Measurements from ENCODE around the gene PAQR3.

PAQR3 gene

DNA sequence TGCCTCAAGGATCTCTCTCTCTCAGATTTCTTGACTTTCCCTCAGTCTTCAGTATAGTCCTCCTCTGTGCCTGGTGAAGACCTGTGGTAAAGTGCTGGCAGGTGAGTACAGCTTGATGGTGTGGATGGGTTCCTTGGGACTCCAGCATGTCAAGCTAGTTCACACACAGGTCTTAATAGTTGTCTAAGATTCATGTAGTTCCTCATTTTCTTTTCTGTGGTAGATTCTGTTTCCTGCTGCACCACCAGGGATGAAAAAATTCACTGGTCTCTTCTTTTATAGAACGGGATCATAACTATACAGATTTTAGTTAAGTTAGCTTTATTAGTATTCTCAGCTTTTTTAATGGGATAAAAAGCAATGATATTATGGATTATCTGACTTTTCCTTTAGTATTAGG lies 32.5 kb upstream of the PAQR3 start:
- no peak for TF ChIP-seq ZNF214 (tag by site-specific recombination; IDR thresholded peaks at IDR 0.05; ENCODE audit: borderline replicate concordance)
- TF ChIP-seq TRIM28 (IDR thresholded peaks at IDR 0.05; ENCODE audit: borderline replicate concordance, low read length): no peak
- TF ChIP-seq ZNF521 (tag by site-specific recombination; IDR thresholded peaks at IDR 0.05): no peak
- TF ChIP-seq ZSCAN23 (tag by site-specific recombination; IDR thresholded peaks at IDR 0.05): no peak
- no peak for TF ChIP-seq ZNF391 (tag by site-specific recombination; IDR thresholded peaks at IDR 0.05; ENCODE audit: borderline replicate concordance, low read depth)
- TF ChIP-seq, protein P1, sequence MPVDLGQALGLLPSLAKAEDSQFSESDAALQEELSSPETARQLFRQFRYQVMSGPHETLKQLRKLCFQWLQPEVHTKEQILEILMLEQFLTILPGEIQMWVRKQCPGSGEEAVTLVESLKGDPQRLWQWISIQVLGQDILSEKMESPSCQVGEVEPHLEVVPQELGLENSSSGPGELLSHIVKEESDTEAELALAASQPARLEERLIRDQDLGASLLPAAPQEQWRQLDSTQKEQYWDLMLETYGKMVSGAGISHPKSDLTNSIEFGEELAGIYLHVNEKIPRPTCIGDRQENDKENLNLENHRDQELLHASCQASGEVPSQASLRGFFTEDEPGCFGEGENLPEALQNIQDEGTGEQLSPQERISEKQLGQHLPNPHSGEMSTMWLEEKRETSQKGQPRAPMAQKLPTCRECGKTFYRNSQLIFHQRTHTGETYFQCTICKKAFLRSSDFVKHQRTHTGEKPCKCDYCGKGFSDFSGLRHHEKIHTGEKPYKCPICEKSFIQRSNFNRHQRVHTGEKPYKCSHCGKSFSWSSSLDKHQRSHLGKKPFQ (tag by site-specific recombination; IDR thresholded peaks at IDR 0.05): no peak
- no peak for TF ChIP-seq ZNF544 (tag by site-specific recombination; IDR thresholded peaks at IDR 0.05)
- TF ChIP-seq ZNF423 (tag by site-specific recombination; IDR thresholded peaks at IDR 0.05): no peak
- TF ChIP-seq ZBTB20 (tag by site-specific recombination; IDR thresholded peaks at IDR 0.05): no peak
- no peak for TF ChIP-seq ZNF776 (tag by site-specific recombination; IDR thresholded peaks at IDR 0.05; ENCODE audit: borderline replicate concordance)
- TF ChIP-seq ZNF707 (tag by site-specific recombination; IDR thresholded peaks at IDR 0.05): no peak
- TF ChIP-seq, protein P2, sequence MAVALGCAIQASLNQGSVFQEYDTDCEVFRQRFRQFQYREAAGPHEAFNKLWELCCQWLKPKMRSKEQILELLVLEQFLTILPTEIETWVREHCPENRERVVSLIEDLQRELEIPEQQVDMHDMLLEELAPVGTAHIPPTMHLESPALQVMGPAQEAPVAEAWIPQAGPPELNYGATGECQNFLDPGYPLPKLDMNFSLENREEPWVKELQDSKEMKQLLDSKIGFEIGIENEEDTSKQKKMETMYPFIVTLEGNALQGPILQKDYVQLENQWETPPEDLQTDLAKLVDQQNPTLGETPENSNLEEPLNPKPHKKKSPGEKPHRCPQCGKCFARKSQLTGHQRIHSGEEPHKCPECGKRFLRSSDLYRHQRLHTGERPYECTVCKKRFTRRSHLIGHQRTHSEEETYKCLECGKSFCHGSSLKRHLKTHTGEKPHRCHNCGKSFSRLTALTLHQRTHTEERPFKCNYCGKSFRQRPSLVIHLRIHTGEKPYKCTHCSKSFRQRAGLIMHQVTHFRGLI (tag by site-specific recombination; IDR thresholded peaks at IDR 0.05): no peak
- TF ChIP-seq, protein P3, sequence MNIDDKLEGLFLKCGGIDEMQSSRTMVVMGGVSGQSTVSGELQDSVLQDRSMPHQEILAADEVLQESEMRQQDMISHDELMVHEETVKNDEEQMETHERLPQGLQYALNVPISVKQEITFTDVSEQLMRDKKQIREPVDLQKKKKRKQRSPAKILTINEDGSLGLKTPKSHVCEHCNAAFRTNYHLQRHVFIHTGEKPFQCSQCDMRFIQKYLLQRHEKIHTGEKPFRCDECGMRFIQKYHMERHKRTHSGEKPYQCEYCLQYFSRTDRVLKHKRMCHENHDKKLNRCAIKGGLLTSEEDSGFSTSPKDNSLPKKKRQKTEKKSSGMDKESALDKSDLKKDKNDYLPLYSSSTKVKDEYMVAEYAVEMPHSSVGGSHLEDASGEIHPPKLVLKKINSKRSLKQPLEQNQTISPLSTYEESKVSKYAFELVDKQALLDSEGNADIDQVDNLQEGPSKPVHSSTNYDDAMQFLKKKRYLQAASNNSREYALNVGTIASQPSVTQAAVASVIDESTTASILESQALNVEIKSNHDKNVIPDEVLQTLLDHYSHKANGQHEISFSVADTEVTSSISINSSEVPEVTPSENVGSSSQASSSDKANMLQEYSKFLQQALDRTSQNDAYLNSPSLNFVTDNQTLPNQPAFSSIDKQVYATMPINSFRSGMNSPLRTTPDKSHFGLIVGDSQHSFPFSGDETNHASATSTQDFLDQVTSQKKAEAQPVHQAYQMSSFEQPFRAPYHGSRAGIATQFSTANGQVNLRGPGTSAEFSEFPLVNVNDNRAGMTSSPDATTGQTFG (tag by site-specific recombination; IDR thresholded peaks at IDR 0.05; ENCODE audit: borderline replicate concordance): no peak
- TF ChIP-seq ZNF248 (tag by site-specific recombination; IDR thresholded peaks at IDR 0.05): no peak
- TF ChIP-seq ZBTB1 (tag by site-specific recombination; IDR thresholded peaks at IDR 0.05): no peak
- TF ChIP-seq ZNF311 (tag by site-specific recombination; IDR thresholded peaks at IDR 0.05; ENCODE audit: borderline replicate concordance): no peak
- no peak for TF ChIP-seq ZNF37A (tag by site-specific recombination; IDR thresholded peaks at IDR 0.05)
- no peak for TF ChIP-seq ZNF654 (tag by site-specific recombination; IDR thresholded peaks at IDR 0.05; ENCODE audit: low read depth)
- Histone ChIP-seq H3K4me3 (ENCODE audit: low read depth, low read length) (no peak overlapping the region), H3K9me3 (ENCODE audit: control insufficient read depth, insufficient read depth, low read depth, low read length) (no peaks in the 10 kb centered on the region), H3K27ac (ENCODE audit: extremely low read depth, low read depth, low read length) (no peak overlapping the region), H3K4me1 (ENCODE audit: control insufficient read depth, insufficient read depth, low read length) (no peaks in the 10 kb centered on the region), H3K36me3 (ENCODE audit: control insufficient read depth in 2 of 2, insufficient read depth in 1 of 2, low read length in 2 of 2) (no peaks in the 10 kb centered on the region)
- ChIA-PET POLR2A (no interaction called here), CTCF (no interaction called here)

DNA sequence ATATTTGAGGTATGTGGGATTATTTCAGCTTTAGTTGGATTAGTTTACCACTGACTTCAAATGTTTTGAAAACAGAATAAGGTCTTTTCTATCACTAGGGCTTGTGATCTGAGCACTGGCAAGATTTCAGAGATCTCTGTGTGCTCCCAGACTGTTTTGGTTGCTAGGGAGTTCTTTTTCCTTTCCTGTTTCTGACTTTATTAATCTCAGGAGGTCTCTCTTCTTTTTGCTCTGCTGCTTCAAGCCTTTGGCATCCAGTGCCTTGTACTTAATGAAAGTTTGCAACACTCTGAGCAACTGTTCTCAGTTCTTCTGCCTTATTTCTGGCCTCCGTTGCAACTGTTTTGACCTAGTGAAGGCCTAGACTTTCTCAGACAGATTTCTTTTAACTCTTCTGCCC lies 32.1 kb upstream of the PAQR3 start:
- ChIA-PET CTCF (no interaction called here), POLR2A (no interaction called here)
- Histone ChIP-seq H3K4me3 (ENCODE audit: low read depth, low read length) (no peak overlapping the region), H3K36me3 (ENCODE audit: control insufficient read depth in 2 of 2, insufficient read depth in 1 of 2, low read length in 2 of 2) (no peaks in the 10 kb centered on the region), H3K4me1 (ENCODE audit: control insufficient read depth, insufficient read depth, low read length) (no peaks in the 10 kb centered on the region), H3K27ac (ENCODE audit: extremely low read depth, low read depth, low read length) (no peak overlapping the region), H3K9me3 (ENCODE audit: control insufficient read depth, insufficient read depth, low read depth, low read length) (no peaks in the 10 kb centered on the region)
- TF ChIP-seq HOXD13 (CRISPR knock-in tag; IDR thresholded peaks at IDR 0.05; ENCODE audit: borderline replicate concordance) (no peak), ZNF16 (tag by site-specific recombination; IDR thresholded peaks at IDR 0.05; ENCODE audit: low read depth) (no peak), ZNF138 (tag by site-specific recombination; IDR thresholded peaks at IDR 0.05; ENCODE audit: borderline replicate concordance) (no peak), ZNF548 (tag by site-specific recombination; IDR thresholded peaks at IDR 0.05) (no peak), ZNF677 (tag by site-specific recombination; IDR thresholded peaks at IDR 0.05) (no peak), EGR2 (tag by site-specific recombination; IDR thresholded peaks at IDR 0.05; ENCODE audit: low read depth) (no peak), KLF10 (tag by site-specific recombination; IDR thresholded peaks at IDR 0.05) (no peak), ZNF112 (tag by site-specific recombination; IDR thresholded peaks at IDR 0.05) (no peak), ZNF544 (tag by site-specific recombination; IDR thresholded peaks at IDR 0.05) (no peak), RBAK (tag by site-specific recombination; IDR thresholded peaks at IDR 0.05) (no peak), ZXDB (tag by site-specific recombination; IDR thresholded peaks at IDR 0.05) (no peak), ZNF610 (tag by site-specific recombination; IDR thresholded peaks at IDR 0.05; ENCODE audit: borderline replicate concordance) (no peak), ZNF707 (tag by site-specific recombination; IDR thresholded peaks at IDR 0.05) (no peak)
- TF ChIP-seq, protein P4, sequence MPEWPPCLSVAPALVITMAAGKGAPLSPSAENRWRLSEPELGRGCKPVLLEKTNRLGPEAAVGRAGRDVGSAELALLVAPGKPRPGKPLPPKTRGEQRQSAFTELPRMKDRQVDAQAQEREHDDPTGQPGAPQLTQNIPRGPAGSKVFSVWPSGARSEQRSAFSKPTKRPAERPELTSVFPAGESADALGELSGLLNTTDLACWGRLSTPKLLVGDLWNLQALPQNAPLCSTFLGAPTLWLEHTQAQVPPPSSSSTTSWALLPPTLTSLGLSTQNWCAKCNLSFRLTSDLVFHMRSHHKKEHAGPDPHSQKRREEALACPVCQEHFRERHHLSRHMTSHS (tag by site-specific recombination; IDR thresholded peaks at IDR 0.05): no peak
- TF ChIP-seq, protein P5, sequence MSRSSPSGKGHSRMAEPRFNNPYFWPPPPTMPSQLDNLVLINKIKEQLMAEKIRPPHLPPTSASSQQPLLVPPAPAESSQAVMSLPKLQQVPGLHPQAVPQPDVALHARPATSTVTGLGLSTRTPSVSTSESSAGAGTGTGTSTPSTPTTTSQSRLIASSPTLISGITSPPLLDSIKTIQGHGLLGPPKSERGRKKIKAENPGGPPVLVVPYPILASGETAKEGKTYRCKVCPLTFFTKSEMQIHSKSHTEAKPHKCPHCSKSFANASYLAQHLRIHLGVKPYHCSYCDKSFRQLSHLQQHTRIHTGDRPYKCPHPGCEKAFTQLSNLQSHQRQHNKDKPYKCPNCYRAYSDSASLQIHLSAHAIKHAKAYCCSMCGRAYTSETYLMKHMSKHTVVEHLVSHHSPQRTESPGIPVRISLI (tag by site-specific recombination; IDR thresholded peaks at IDR 0.05): no peak

Measured in HEK293 (cell line).